NCI-H146 treated with DMSO at 0.1 percent for 48 hours (cell line): ENCODE results near the gene ERC2.

Experiments
- DNase-seq: peaks from one replicate; lab custom pipeline; 2025; ENCODE audit not compliant: unreplicated experiment; lab: John Stamatoyannopoulos, UW

ERC2 gene

GRCh38 chr3:55658690-55659562 lies 809.3 kb downstream of the ERC2 start:
- DNase-seq = no peak

- DNase-seq = no peak
These were observed 810.0 kb downstream of the ERC2 start for GRCh38 chr3:55658270-55658669.

GRCh38 chr3:55655544-55655943 lies 812.7 kb downstream of the ERC2 start:
- DNase-seq = no peak

GRCh38 chr3:55654123-55654760 lies 814.0 kb downstream of the ERC2 start:
- no peak for DNase-seq

GRCh38 chr3:55651011-55651410 lies 817.3 kb downstream of the ERC2 start:
- DNase-seq = no peak

- DNase-seq = no peak
These were observed 818.3 kb downstream of the ERC2 start for GRCh38 chr3:55650011-55650410.

- DNase-seq = no peak
These were observed 818.7 kb downstream of the ERC2 start for GRCh38 chr3:55649554-55649953.

- no peak for DNase-seq
These were observed 819.5 kb downstream of the ERC2 start for GRCh38 chr3:55648591-55649318.

GRCh38 chr3:55647670-55648069 lies 820.6 kb downstream of the ERC2 start:
- no peak for DNase-seq

- no peak for DNase-seq
These were observed 821.2 kb downstream of the ERC2 start for GRCh38 chr3:55647063-55647462.

GRCh38 chr3:55646121-55646520 lies 822.1 kb downstream of the ERC2 start:
- DNase-seq = no peak

- DNase-seq = no peak
These were observed 822.8 kb downstream of the ERC2 start for GRCh38 chr3:55645422-55645821.

GRCh38 chr3:55643283-55643682 lies 825.0 kb downstream of the ERC2 start:
- DNase-seq = no peak

- no peak for DNase-seq
These were observed 826.3 kb downstream of the ERC2 start for GRCh38 chr3:55641964-55642363.

GRCh38 chr3:55639896-55640765 lies 828.1 kb downstream of the ERC2 start:
- no peak for DNase-seq

GRCh38 chr3:55639143-55639542 lies 829.1 kb downstream of the ERC2 start:
- DNase-seq = no peak

GRCh38 chr3:55637906-55638638 lies 830.2 kb downstream of the ERC2 start:
- no peak for DNase-seq

GRCh38 chr3:55636300-55637195 lies 831.7 kb downstream of the ERC2 start:
- no peak for DNase-seq

GRCh38 chr3:55634345-55634744 lies 833.9 kb downstream of the ERC2 start:
- DNase-seq = no peak
